A673 (cell line): ENCODE data around the gene LYL1. TPM values are rescaled to one million over a fixed set of nuclear protein-coding genes. Genes with fewer than 3 reads are reported as not detected.

ENCODE experiments used
- BruUV-seq: library from RNA; stranded (reverse); fragments of 400-500 nt; replicated peaks from 2 replicates; lab custom pipeline; 2021; lab: Mats Ljungman, UMichigan
- CTCF ChIA-PET: fragments of 300-600 bp; sonication (Branson Sonifier 250); formaldehyde crosslinking; loops from one replicate; lab custom pipeline; 2022; ENCODE audit warnings: antibody characterized with exemption; lab: Charles Lee
- POLR2A ChIA-PET: fragments of 300-600 bp; sonication (Branson Sonifier 250); formaldehyde crosslinking; loops from one replicate; lab custom pipeline; 2022; ENCODE audit warnings: antibody characterized with exemption; ENCODE audit not compliant: low non-redundant PET; lab: Charles Lee
- DNase-seq: peaks from one replicate; pipeline ENCODE4 v3.0.0-alpha.2; 2015; ENCODE audit warnings: low spot score
- H3K27ac ChIP-seq: fragments of 200-600 bp; sonication (generic); 2 replicates; pipeline ENCODE4 v1.5.1; 2016; ENCODE audit warnings: mixed run types, low read depth, mild to moderate bottlenecking, mixed read lengths, antibody characterized with exemption, low read length; ENCODE audit not compliant: poor library complexity, severe bottlenecking
- H3K27me3 ChIP-seq: fragments of 200-600 bp; sonication (generic); replicated peaks from 2 replicates; pipeline ENCODE4 v1.6.1; 2017; ENCODE audit warnings: mixed run types, low read depth, mild to moderate bottlenecking, mixed read lengths, antibody characterized with exemption, low read length; ENCODE audit not compliant: insufficient read depth, poor library complexity
- H3K36me3 ChIP-seq: fragments of 200-600 bp; sonication (generic); 2 replicates; pipeline ENCODE4 v1.6.1; 2016; ENCODE audit warnings: mixed run types, mild to moderate bottlenecking, mixed read lengths, antibody characterized with exemption, low read length; ENCODE audit not compliant: insufficient read depth, poor library complexity, severe bottlenecking
- H3K4me1 ChIP-seq: fragments of 200-600 bp; sonication (generic); 2 replicates; pipeline ENCODE4 v1.6.1; 2017; ENCODE audit warnings: mixed run types, mild to moderate bottlenecking, mixed read lengths, antibody characterized with exemption, low read length; ENCODE audit not compliant: insufficient read depth, poor library complexity, severe bottlenecking
- H3K4me3 ChIP-seq: fragments of 200-600 bp; sonication (generic); 2 replicates; pipeline ENCODE4 v1.5.1; 2016; ENCODE audit warnings: low read depth, mixed run types, mild to moderate bottlenecking, mixed read lengths, low read length; ENCODE audit not compliant: poor library complexity, severe bottlenecking
- H3K9me3 ChIP-seq: fragments of 200-600 bp; sonication (generic); 2 replicates; pipeline ENCODE4 v1.6.1; 2016; ENCODE audit warnings: mixed run types, low read depth, mild to moderate bottlenecking, mixed read lengths, antibody characterized with exemption, low read length; ENCODE audit not compliant: poor library complexity, severe bottlenecking
- CTCF ChIP-seq: fragments of 300-800, 200-600 bp; sonication (generic); conservative IDR thresholded peaks from 2 replicates; pipeline ENCODE4 v1.5.1; 2017; ENCODE audit warnings: low read depth, mild to moderate bottlenecking, antibody characterized with exemption, low read length, moderate library complexity, mixed read lengths
- EZH2 ChIP-seq: fragments of 200-600 bp; sonication (generic); IDR thresholded peaks from 2 replicates; pipeline ENCODE4 v1.6.1; 2017; ENCODE audit warnings: borderline replicate concordance, low read depth, mild to moderate bottlenecking, mixed read lengths, antibody characterized with exemption, low read length; ENCODE audit not compliant: poor library complexity, severe bottlenecking
- intact Hi-C: fragments of 100-400 bp; cut with micrococcal nuclease; formaldehyde crosslinking; loops from one replicate; pipeline ENCODE4 v1.10.0; 2022; ENCODE audit not compliant: unreplicated experiment
- total RNA-seq: library from RNA; stranded (reverse); gene quantifications from 2 replicates; pipeline ENCODE4 v1.2.3, GENCODE V29; 2021

Gene LYL1
- total RNA-seq, 1 experiment from 2014 or later, result not detected

GRCh38 chr19:13146763-13147563, 44.3 kb upstream of the LYL1 start:
- Histone ChIP-seq H3K27me3 (no peaks in the 10 kb centered on the region), H3K36me3 (peaks cover 11% of the 10 kb centered on the region), H3K9me3 (no peaks in the 10 kb centered on the region), H3K27ac (no peak overlapping the region), H3K4me1 (peaks cover 3% of the 10 kb centered on the region), H3K4me3 (no peak overlapping the region)
- CTCF ChIA-PET, result no interaction called here
- TF ChIP-seq CTCF, result no peak
- no peak for TF ChIP-seq EZH2
- BruUV-seq, result no TSS peak
- peak; percentile 36 for DNase-seq
- intact Hi-C loops, result no loop called here
- POLR2A ChIA-PET, result no interaction called here

GRCh38 chr19:13139633-13140311, 37.1 kb upstream of the LYL1 start:
- Histone ChIP-seq H3K27me3 (no peaks in the 10 kb centered on the region), H3K27ac (no peak overlapping the region), H3K36me3 (peaks cover 50% of the 10 kb centered on the region), H3K4me3 (no peak overlapping the region), H3K9me3 (no peaks in the 10 kb centered on the region), H3K4me1 (no peaks in the 10 kb centered on the region)
- ChIA-PET POLR2A (no interaction called here), CTCF (no interaction called here)
- no peak for DNase-seq
- TF ChIP-seq CTCF, result no peak
- TF ChIP-seq EZH2, result no peak
- intact Hi-C loops, result no loop called here
- BruUV-seq, result TSS peak; percentile 31

- H3K4me1 ChIP-seq, result no peaks in the 10 kb centered on the region
- BruUV-seq, result no TSS peak
- no peak for DNase-seq
- peak overlapping the region; percentile 57 for H3K27ac ChIP-seq
- ChIA-PET POLR2A (no interaction called here), CTCF (no interaction called here)
- no peak overlapping the region for H3K4me3 ChIP-seq
- TF ChIP-seq CTCF (no peak), EZH2 (no peak)
- no peaks in the 10 kb centered on the region for H3K9me3 ChIP-seq
- intact Hi-C loops, result no loop called here
- peaks cover 50% of the 10 kb centered on the region for H3K36me3 ChIP-seq
- no peaks in the 10 kb centered on the region for H3K27me3 ChIP-seq
Observed at GRCh38 chr19:13138916-13139198, 36.2 kb upstream of the LYL1 start.
